HepG2 (cell line): ENCODE data around the gene CAPN15. TPM values are rescaled to one million over a fixed set of nuclear protein-coding genes. Genes with fewer than 3 reads are reported as not detected.
A peak's percentile ranks its signal among the peaks of the same experiment; 100 is the strongest.

ENCODE experiments used
- ADNP ChIP-seq: sonication (generic); formaldehyde crosslinking; IDR thresholded peaks from 2 replicates; pipeline ENCODE4 v1.4.0; 2020; ENCODE audit warnings: missing genetic modification reagents
- AFF4 ChIP-seq: sonication (generic); formaldehyde crosslinking; IDR thresholded peaks from 2 replicates; pipeline ENCODE4 v1.4.0; 2020; ENCODE audit warnings: missing genetic modification reagents
- ETS1 ChIP-seq: sonication (generic); formaldehyde crosslinking; IDR thresholded peaks from 2 replicates; pipeline ENCODE4 v1.4.0; 2020; ENCODE audit warnings: missing genetic modification reagents
- FOSL2 ChIP-seq: sonication (generic); formaldehyde crosslinking; IDR thresholded peaks from 2 replicates; pipeline ENCODE4 v1.4.0; 2020; ENCODE audit warnings: missing genetic modification reagents
- HMGXB4 ChIP-seq, 2 experiments: sonication (generic) in 1 of 2; formaldehyde crosslinking in 1 of 2; IDR thresholded peaks; 2 replicates each; pipeline versions ENCODE4 v1.4.0 to v1.6.1; 2018 to 2020; ENCODE audit warnings: missing genetic modification reagents in 2 of 2, borderline replicate concordance in 1 of 2, low read depth in 1 of 2, mild to moderate bottlenecking in 1 of 2, missing biosample characterization in 1 of 2
- KDM1A ChIP-seq: IDR thresholded peaks from 2 replicates; pipeline ENCODE4 v1.6.1; 2016; ENCODE audit warnings: missing compliant biosample characterization
- KDM3A ChIP-seq: IDR thresholded peaks from 2 replicates; pipeline ENCODE4 v1.6.1; 2018; ENCODE audit warnings: low read depth, missing compliant biosample characterization
- NFE2L2 ChIP-seq: fragments of 150-350 bp; IDR thresholded peaks from 2 replicates; pipeline ENCODE4 v1.6.1; 2014; ENCODE audit warnings: low read length
- RERE ChIP-seq: IDR thresholded peaks from 2 replicates; pipeline ENCODE4 v1.6.1; 2016; ENCODE audit warnings: low read depth, missing genetic modification reagents, missing compliant biosample characterization
- SALL1 ChIP-seq: sonication (generic); formaldehyde crosslinking; IDR thresholded peaks from 2 replicates; pipeline ENCODE4 v1.8.0; 2022; ENCODE audit warnings: mild to moderate bottlenecking, missing genetic modification reagents
- SRY ChIP-seq: sonication (generic); formaldehyde crosslinking; IDR thresholded peaks from 2 replicates; pipeline ENCODE4 v1.8.0; 2022; ENCODE audit warnings: mild to moderate bottlenecking, missing genetic modification reagents
- U2AF2 ChIP-seq: fragments of 200-400 bp; formaldehyde crosslinking; IDR thresholded peaks from 2 replicates; pipeline ENCODE4 v1.6.1; 2017; ENCODE audit warnings: low read depth, mild to moderate bottlenecking, low read length
- ZFP90 ChIP-seq: sonication (generic); formaldehyde crosslinking; IDR thresholded peaks from 2 replicates; pipeline ENCODE4 v1.8.0; 2022; ENCODE audit warnings: missing genetic modification reagents, mild to moderate bottlenecking, inconsistent platforms, borderline replicate concordance
- ZNF547 ChIP-seq: sonication (generic); formaldehyde crosslinking; IDR thresholded peaks from 2 replicates; pipeline ENCODE4 v1.5.1; 2020; ENCODE audit warnings: mild to moderate bottlenecking, missing genetic modification reagents
- polyA plus RNA-seq, 8 experiments: library from polyadenylated mRNA; depleted of rRNA in 3 of 8; stranded (reverse) in 7 of 8; unstranded in 1 of 8; fragments of >200 nt; fragmentation: Illumina TruSeq in 4 of 8; extraction: Trizol in 4 of 8; gene quantifications; 2 replicates each; pipeline versions ENCODE4 v1.2.1 to v1.2.3, GENCODE V29; 2011 to 2016; ENCODE audit warnings: low read depth in 4 of 8, missing spikeins in 1 of 8, mixed read lengths in 1 of 8; ENCODE audit not compliant: insufficient read depth in 1 of 8
- total RNA-seq, 5 experiments: library from RNA; depleted of rRNA; stranded (reverse); fragments of >200 nt; fragmentation: Illumina TruSeq; extraction: Trizol; gene quantifications; 2 replicates each; pipeline ENCODE4 v1.2.3, GENCODE V29; 2016; ENCODE audit warnings: low read depth in 1 of 5

The CAPN15 gene
- total and polyA plus RNA-seq, 2 of the 13 experiments (the other 11 are each of a cell fraction or from before 2014, with no cell fraction given) = 14.9 to 24.5 TPM

- TF ChIP-seq AFF4 (CRISPR knock-in tag) = no peak
- peak; percentile 45; the same call in 1 of the 2 replicates for TF ChIP-seq RERE (CRISPR knock-in tag)
- peak; percentile 90 for TF ChIP-seq SRY
- no peak for TF ChIP-seq U2AF2
- peak; percentile 79; the same call in 1 of the 2 replicates for TF ChIP-seq KDM1A (CRISPR knock-in tag)
- peak; percentile 93 for TF ChIP-seq KDM3A (CRISPR knock-in tag)
- peak; percentile 82 for TF ChIP-seq ZFP90 (CRISPR knock-in tag)
- TF ChIP-seq ETS1 (CRISPR knock-in tag) = no peak
- peak; percentile 40; the same call in 1 of the 2 replicates for TF ChIP-seq ADNP
- TF ChIP-seq SALL1 (CRISPR knock-in tag) = peak; percentile 98
- peak; percentile 21 to 85; a peak in 2 of 4 replicates for TF ChIP-seq HMGXB4 (CRISPR knock-in tag; IDR thresholded peaks at IDR 0.05; ENCODE audit: borderline replicate concordance in 1 of 2, low read depth in 1 of 2)
- peak; percentile 56; the same call in 1 of the 2 replicates for TF ChIP-seq ZNF547 (CRISPR knock-in tag)
- peak; percentile 66 for TF ChIP-seq FOSL2 (CRISPR knock-in tag)
- TF ChIP-seq NFE2L2 = peak; percentile 49; the same call in 1 of the 2 replicates
Measured at GRCh38 chr16:508884-509736, 18.4 kb upstream of the CAPN15 start (continued).
